ENCODE measurements around the gene C22orf39. TPM values are rescaled to one million over a fixed set of nuclear protein-coding genes. Genes with fewer than 3 reads are reported as not detected.

C22orf39 gene, protein sequence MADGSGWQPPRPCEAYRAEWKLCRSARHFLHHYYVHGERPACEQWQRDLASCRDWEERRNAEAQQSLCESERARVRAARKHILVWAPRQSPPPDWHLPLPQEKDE
- total RNA-seq (2012; rRNA removed) = 13.1 and 15.5 TPM in 2 replicates

DNA sequence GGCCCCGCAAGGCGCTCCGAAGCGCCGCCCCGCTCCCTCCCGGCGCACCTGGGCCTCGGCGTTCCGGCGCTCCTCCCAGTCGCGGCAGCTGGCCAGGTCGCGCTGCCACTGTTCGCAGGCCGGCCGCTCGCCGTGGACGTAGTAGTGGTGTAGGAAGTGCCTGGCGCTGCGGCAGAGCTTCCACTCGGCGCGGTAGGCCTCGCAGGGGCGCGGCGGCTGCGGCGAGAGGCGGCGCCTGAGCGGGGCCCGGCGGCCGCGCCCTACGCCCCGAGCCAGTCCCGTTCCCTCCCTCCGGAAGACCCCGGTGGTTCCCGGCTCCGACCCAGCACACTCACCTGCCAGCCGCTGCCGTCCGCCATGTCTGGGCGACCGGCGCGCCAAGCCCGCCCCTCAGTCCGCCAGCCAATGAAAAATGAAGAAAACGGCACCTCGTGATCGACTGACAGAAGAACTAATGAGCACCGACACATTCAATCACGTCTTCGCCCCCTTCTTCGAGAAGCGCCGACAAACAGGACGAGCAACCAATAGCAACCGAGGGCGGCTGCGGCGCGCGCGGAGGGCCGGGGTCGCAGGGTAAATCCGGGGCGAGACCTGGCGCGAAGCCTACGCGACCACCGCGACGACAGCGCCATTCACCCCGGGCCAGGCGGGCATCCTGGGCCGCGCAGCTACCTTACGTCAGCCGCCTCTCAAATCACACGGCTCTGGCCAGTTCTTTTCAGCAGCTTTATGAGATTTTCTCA, at the start of gene C22orf39:
TSS of gene C22orf39 (minus strand) at position 382 of the 746 bp plus-strand sequence. CDS start at position 359, 23 bp downstream.
- Histone ChIP-seq H3K27me3 (ENCODE audit: control insufficient read depth, insufficient read depth, low read length) (no peaks in the 10 kb centered on the region), H3K9ac (ENCODE audit: low read depth, low read length) (peak within 1 kb of the TSS; percentile 89), H3K4me2 (ENCODE audit: low read length) (peak within 1 kb of the TSS; percentile 80), H3K4me1 (ENCODE audit: control insufficient read depth, insufficient read depth, low read length) (peaks cover 20% of the 10 kb centered on the region), H3K36me3 (ENCODE audit: insufficient read depth, low read length) (peaks cover 31% of the 10 kb centered on the region), H3K4me3 (ENCODE audit: low read length) (peak within 1 kb of the TSS; percentile 95), H3K9me3 (replicated peaks; ENCODE audit: low read length) (no peaks in the 10 kb centered on the region)

GRCh38 chr22:19497245-19497644, 49.7 kb upstream of the C22orf39 start:
- Histone ChIP-seq H3K9ac (ENCODE audit: low read depth, low read length) (peak overlapping the region; percentile 51), H3K9me3 (replicated peaks; ENCODE audit: low read length) (no peaks in the 10 kb centered on the region), H3K36me3 (ENCODE audit: insufficient read depth, low read length) (peaks cover 20% of the 10 kb centered on the region), H3K4me3 (ENCODE audit: low read length) (no peak overlapping the region), H3K4me2 (ENCODE audit: low read length) (peak overlapping the region; percentile 56), H3K27me3 (ENCODE audit: control insufficient read depth, insufficient read depth, low read length) (no peaks in the 10 kb centered on the region), H3K4me1 (ENCODE audit: control insufficient read depth, insufficient read depth, low read length) (peaks cover 13% of the 10 kb centered on the region)

GRCh38 chr22:19496324-19496630, 48.8 kb upstream of the C22orf39 start:
- peaks cover 13% of the 10 kb centered on the region for H3K4me1 ChIP-seq (ENCODE audit: control insufficient read depth, insufficient read depth, low read length)
- H3K4me2 ChIP-seq (ENCODE audit: low read length) = no peak overlapping the region
- no peak overlapping the region for H3K9ac ChIP-seq (ENCODE audit: low read depth, low read length)
- H3K36me3 ChIP-seq (ENCODE audit: insufficient read depth, low read length) = peaks cover 20% of the 10 kb centered on the region
- H3K4me3 ChIP-seq (ENCODE audit: low read length) = no peak overlapping the region
- no peaks in the 10 kb centered on the region for H3K27me3 ChIP-seq (ENCODE audit: control insufficient read depth, insufficient read depth, low read length)
- H3K9me3 ChIP-seq (replicated peaks; ENCODE audit: low read length) = no peaks in the 10 kb centered on the region

DNA sequence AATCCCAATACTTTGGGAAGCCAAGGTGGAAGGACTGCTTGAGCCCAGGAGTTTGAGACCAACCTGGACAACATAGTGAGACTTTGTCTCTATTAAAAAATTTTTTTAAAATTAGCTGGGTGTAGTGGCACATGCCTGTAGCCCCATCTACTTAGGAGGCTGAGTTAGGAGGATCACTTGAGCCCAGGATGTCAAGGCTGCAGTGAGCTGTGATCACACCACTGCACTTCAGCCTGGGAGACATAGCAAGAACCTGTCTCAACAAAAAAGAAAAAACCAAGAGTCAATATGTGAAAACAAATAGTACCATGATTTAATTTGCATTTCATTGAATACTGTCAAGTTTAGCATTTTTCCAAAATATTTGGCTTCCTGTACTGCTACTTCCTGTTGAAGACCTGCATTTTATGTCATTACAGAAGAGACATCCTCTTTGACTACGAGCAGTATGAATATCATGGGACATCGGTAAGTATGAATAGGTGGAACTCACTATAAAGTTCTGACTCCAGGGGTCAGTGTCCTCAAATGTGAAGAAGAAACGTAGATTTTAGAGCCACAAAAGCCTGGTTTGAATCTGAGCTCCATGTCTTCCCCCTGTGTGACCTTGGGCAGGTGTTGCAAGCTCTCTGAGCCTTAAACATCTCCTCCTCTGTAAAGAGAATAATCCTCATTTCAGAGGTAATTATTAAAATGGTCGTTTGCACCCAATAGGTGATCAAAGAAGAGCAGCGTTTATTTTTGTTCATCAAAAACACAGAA, 48.2 kb upstream of the C22orf39 start:
- no peak overlapping the region for H3K4me3 ChIP-seq (ENCODE audit: low read length)
- H3K27me3 ChIP-seq (ENCODE audit: control insufficient read depth, insufficient read depth, low read length) = no peaks in the 10 kb centered on the region
- no peak overlapping the region for H3K9ac ChIP-seq (ENCODE audit: low read depth, low read length)
- H3K9me3 ChIP-seq (replicated peaks; ENCODE audit: low read length) = no peaks in the 10 kb centered on the region
- peaks cover 13% of the 10 kb centered on the region for H3K4me1 ChIP-seq (ENCODE audit: control insufficient read depth, insufficient read depth, low read length)
- H3K36me3 ChIP-seq (ENCODE audit: insufficient read depth, low read length) = peaks cover 20% of the 10 kb centered on the region
- no peak overlapping the region for H3K4me2 ChIP-seq (ENCODE audit: low read length)

DNA sequence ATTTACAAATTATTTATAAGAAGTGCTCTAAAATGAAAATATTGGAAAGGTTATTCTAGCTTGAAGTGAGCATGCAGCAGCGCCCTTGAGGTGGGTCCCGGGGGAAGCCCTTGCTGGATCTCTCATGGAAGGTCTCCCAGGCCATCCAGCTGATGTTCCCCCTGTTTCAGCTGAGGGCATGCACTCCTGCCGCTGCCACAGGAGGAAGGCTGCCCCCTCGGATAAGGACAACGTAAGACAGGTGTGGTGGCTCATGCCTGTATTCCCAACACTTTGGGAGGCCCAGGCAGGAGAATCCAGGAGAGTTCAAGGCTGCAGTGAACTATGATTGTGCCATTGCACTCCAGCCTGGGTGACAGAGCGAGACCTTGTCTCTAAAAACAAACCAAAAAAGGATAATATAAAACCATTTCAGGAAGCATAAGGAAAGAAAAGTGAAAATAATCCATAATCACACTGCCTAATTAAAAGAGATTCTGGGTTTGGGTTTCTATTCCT, 47.2 kb upstream of the C22orf39 start:
- no peak overlapping the region for H3K4me2 ChIP-seq (ENCODE audit: low read length)
- peaks cover 20% of the 10 kb centered on the region for H3K36me3 ChIP-seq (ENCODE audit: insufficient read depth, low read length)
- H3K9ac ChIP-seq (ENCODE audit: low read depth, low read length) = no peak overlapping the region
- H3K27me3 ChIP-seq (ENCODE audit: control insufficient read depth, insufficient read depth, low read length) = no peaks in the 10 kb centered on the region
- no peaks in the 10 kb centered on the region for H3K9me3 ChIP-seq (replicated peaks; ENCODE audit: low read length)
- H3K4me3 ChIP-seq (ENCODE audit: low read length) = no peak overlapping the region
- peaks cover 13% of the 10 kb centered on the region for H3K4me1 ChIP-seq (ENCODE audit: control insufficient read depth, insufficient read depth, low read length)

GRCh38 chr22:19494001-19494560, 46.6 kb upstream of the C22orf39 start:
- H3K4me3 ChIP-seq (ENCODE audit: low read length) = no peak overlapping the region
- no peaks in the 10 kb centered on the region for H3K9me3 ChIP-seq (replicated peaks; ENCODE audit: low read length)
- no peak overlapping the region for H3K9ac ChIP-seq (ENCODE audit: low read depth, low read length)
- H3K4me2 ChIP-seq (ENCODE audit: low read length) = no peak overlapping the region
- peaks cover 13% of the 10 kb centered on the region for H3K4me1 ChIP-seq (ENCODE audit: control insufficient read depth, insufficient read depth, low read length)
- peaks cover 20% of the 10 kb centered on the region for H3K36me3 ChIP-seq (ENCODE audit: insufficient read depth, low read length)
- no peaks in the 10 kb centered on the region for H3K27me3 ChIP-seq (ENCODE audit: control insufficient read depth, insufficient read depth, low read length)

- no peak overlapping the region for H3K4me3 ChIP-seq (ENCODE audit: low read length)
- H3K4me2 ChIP-seq (ENCODE audit: low read length) = no peak overlapping the region
- H3K9ac ChIP-seq (ENCODE audit: low read depth, low read length) = no peak overlapping the region
- H3K36me3 ChIP-seq (ENCODE audit: insufficient read depth, low read length) = peaks cover 11% of the 10 kb centered on the region
- H3K27me3 ChIP-seq (ENCODE audit: control insufficient read depth, insufficient read depth, low read length) = no peaks in the 10 kb centered on the region
- H3K4me1 ChIP-seq (ENCODE audit: control insufficient read depth, insufficient read depth, low read length) = peaks cover 12% of the 10 kb centered on the region
- no peaks in the 10 kb centered on the region for H3K9me3 ChIP-seq (replicated peaks; ENCODE audit: low read length)
These were observed 45.1 kb upstream of the C22orf39 start for GRCh38 chr22:19492504-19493174.

DNA sequence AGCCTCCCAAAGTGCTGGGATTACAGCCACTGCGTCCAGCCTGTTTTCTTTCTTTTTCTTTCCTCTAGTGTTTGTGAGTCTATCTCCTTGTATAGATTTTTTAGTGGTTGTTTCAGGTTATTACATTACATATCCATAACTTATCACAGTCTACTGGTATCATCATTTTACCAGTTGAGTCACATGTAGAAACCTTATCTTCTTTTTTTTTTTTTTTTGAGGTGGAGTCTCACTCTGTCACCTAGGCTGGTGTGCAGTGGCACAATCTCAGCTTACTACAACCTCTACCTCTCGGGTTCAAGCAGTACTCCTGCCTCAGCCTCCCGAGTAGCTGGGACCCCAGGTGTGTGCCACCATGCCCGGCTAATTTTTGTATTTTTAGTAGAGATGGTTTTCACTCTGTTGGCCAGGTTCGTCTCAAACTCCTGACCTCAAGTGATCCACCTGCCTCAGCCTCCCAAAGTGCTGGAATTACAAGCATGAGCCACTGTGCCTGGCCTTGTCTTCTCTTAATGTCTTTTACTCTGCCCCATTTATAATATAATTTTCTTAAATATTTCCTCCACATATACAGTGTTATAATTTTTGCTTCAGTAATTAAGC, 43.2 kb upstream of the C22orf39 start:
- H3K4me1 ChIP-seq (ENCODE audit: control insufficient read depth, insufficient read depth, low read length) = no peaks in the 10 kb centered on the region
- no peaks in the 10 kb centered on the region for H3K27me3 ChIP-seq (ENCODE audit: control insufficient read depth, insufficient read depth, low read length)
- H3K4me3 ChIP-seq (ENCODE audit: low read length) = no peak overlapping the region
- H3K9ac ChIP-seq (ENCODE audit: low read depth, low read length) = no peak overlapping the region
- peaks cover 2% of the 10 kb centered on the region for H3K36me3 ChIP-seq (ENCODE audit: insufficient read depth, low read length)
- H3K4me2 ChIP-seq (ENCODE audit: low read length) = no peak overlapping the region
- H3K9me3 ChIP-seq (replicated peaks; ENCODE audit: low read length) = no peaks in the 10 kb centered on the region

DNA sequence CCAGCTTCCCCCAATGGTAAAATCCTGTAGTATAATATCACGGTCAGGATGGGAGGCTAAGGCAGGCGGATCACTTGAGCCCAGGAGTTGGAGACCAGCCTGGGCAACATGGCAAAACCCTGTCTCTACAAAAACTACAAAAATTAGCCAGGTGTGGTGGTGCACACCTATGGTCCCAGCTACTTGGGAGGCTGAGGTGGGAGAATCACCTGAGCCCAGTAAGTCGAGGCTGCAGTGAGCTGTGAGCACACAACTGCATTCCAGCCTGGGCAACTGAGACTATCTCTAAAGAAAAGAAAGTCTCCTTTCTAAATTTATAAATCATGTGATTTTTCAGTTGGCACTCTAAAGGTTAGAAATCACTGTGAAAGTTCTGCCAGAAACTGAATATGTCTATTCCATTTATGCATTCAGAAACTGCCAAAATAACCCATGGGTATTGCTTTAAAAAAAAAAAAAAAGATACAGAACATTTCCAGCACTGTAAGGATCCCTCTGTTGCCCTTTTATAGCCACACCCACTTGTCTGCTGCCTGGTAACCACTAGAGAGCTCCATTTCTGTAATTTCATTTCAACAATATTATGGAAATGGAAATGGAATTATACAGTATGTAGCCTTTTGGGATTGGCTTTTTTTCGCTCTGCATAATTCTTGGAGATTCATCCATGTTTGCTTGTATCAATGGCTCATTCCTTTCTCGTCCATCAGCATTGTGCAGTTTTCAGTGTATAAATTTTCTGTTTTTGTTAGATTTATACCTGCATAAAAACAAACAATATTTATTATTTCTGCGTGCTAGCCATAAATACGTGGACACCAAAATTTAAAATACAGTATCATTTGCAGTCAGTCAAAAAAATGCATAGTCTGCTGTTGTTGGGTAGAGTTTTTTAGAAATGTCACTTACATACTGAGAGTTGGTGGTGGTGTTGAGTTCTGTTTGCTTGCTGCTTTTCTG, 41.7 kb upstream of the C22orf39 start:
- no peaks in the 10 kb centered on the region for H3K9me3 ChIP-seq (replicated peaks; ENCODE audit: low read length)
- peaks cover 7% of the 10 kb centered on the region for H3K36me3 ChIP-seq (ENCODE audit: insufficient read depth, low read length)
- no peaks in the 10 kb centered on the region for H3K27me3 ChIP-seq (ENCODE audit: control insufficient read depth, insufficient read depth, low read length)
- no peak overlapping the region for H3K9ac ChIP-seq (ENCODE audit: low read depth, low read length)
- H3K4me1 ChIP-seq (ENCODE audit: control insufficient read depth, insufficient read depth, low read length) = peaks cover 8% of the 10 kb centered on the region
- no peak overlapping the region for H3K4me3 ChIP-seq (ENCODE audit: low read length)
- no peak overlapping the region for H3K4me2 ChIP-seq (ENCODE audit: low read length)

- H3K4me3 ChIP-seq (ENCODE audit: low read length) = no peak overlapping the region
These were observed 40.8 kb upstream of the C22orf39 start for GRCh38 chr22:19488285-19488684.

More at GRCh38 chr22:19488285-19488684, 40.8 kb upstream of the C22orf39 start:
- no peak overlapping the region for H3K9ac ChIP-seq (ENCODE audit: low read depth, low read length)
- H3K4me1 ChIP-seq (ENCODE audit: control insufficient read depth, insufficient read depth, low read length) = peaks cover 13% of the 10 kb centered on the region
- no peak overlapping the region for H3K4me2 ChIP-seq (ENCODE audit: low read length)
- peaks cover 7% of the 10 kb centered on the region for H3K36me3 ChIP-seq (ENCODE audit: insufficient read depth, low read length)
- no peaks in the 10 kb centered on the region for H3K9me3 ChIP-seq (replicated peaks; ENCODE audit: low read length)
- no peaks in the 10 kb centered on the region for H3K27me3 ChIP-seq (ENCODE audit: control insufficient read depth, insufficient read depth, low read length)
